Osteocyte (in vitro differentiated cells): ENCODE measurements around the gene MAN1A1. TPM values are rescaled to one million over a fixed set of nuclear protein-coding genes. Genes with fewer than 3 reads are reported as not detected.

Experiments used
- DNase-seq: peaks from one replicate; pipeline ENCODE4 v3.0.0; 2021; ENCODE audit warnings: mixed read lengths; ENCODE audit not compliant: unreplicated experiment; ENCODE audit errors: extremely low spot score
- H3K27ac Mint-ChIP-seq: one replicate; pipeline ENCODE4 v1.8.0; 2021; ENCODE audit warnings: mild to moderate bottlenecking, mixed read lengths; ENCODE audit not compliant: unreplicated experiment
- H3K27me3 Mint-ChIP-seq: one replicate; pipeline ENCODE4 v1.8.0; 2021; ENCODE audit warnings: mixed read lengths; ENCODE audit not compliant: unreplicated experiment
- H3K36me3 Mint-ChIP-seq: one replicate; pipeline ENCODE4 v1.8.0; 2021; ENCODE audit warnings: mixed read lengths; ENCODE audit not compliant: unreplicated experiment
- H3K4me1 Mint-ChIP-seq: one replicate; pipeline ENCODE4 v1.8.0; 2021; ENCODE audit warnings: mixed read lengths; ENCODE audit not compliant: unreplicated experiment
- H3K4me3 Mint-ChIP-seq: one replicate; pipeline ENCODE4 v1.8.0; 2021; ENCODE audit warnings: mild to moderate bottlenecking, moderate library complexity, mixed read lengths; ENCODE audit not compliant: unreplicated experiment
- H3K9me3 Mint-ChIP-seq: one replicate; pipeline ENCODE4 v1.8.0; 2021; ENCODE audit warnings: mixed read lengths; ENCODE audit not compliant: unreplicated experiment
- long read RNA-seq: library from polyadenylated mRNA; unstranded; transcript quantifications from one replicate; pipeline ENCODE4 v2.0.0, GENCODE V29; 2021
- total RNA-seq: library from RNA; stranded (reverse); gene quantifications from 2 replicates; pipeline ENCODE4 v1.2.1, GENCODE V29; 2021
- TF ChIP-seq, protein P1 (sequence below): fragments of 200-600 bp; sonication (generic); IDR thresholded peaks from 2 replicates; pipeline ENCODE4 v1.5.0; 2021; ENCODE audit warnings: antibody characterized with exemption, mild to moderate bottlenecking, moderate library complexity

MAN1A1 gene
- 6.8 and 7.0 TPM in 2 replicates for total RNA-seq
- long read RNA-seq, partial matches to known transcripts, result 2 of 3 reads
- long read RNA-seq, other reads (novel, unspliced or antisense), result 1 of 3 reads

DNA sequence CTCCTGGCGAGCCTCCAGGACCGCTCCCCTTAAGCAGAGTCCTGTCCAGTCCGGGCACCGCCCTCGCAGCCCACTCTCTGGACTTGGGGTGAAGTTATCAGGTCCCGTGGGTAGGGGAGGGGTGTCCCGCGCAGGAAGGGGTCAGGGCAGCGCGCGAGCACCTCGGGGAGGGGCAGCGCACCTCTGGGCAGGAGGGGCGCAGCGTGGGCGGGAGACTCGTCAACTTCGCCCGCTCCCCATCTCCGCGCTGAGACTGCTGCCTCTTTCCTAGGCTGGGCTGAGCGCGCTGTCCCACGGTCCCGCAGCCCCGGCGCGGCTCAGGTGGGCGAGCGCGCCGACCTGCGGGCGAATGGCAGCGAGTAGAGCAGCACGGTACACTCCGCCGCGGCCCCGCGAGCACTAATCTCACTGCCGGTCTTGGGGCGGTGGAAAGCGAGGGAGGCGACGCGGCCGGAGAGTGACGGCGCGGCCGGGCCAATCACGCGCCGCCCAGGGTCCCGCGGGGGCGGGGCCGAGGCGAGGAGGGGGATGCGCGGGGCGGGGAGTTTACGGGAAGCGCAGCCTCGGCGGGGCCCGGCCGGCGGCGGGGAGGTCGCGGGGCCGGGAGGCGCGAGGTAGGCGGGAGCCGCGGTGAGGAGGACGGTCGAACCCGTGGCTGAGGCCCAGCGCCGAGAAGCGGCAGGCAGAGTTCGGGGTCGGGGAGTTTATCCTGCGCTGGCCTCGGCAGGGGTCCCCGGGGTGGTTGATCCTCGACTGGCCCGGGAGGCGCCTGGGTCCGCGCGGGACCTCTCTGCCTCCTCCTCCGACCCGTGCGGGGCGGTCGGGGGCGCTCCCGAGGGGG is at the start of gene MAN1A1:
MAN1A1 (minus strand) TSS at position 401 of the 841 bp plus-strand sequence. CDS start 696 bp downstream, outside the sequence.
- Mint-ChIP-seq H3K36me3 (no peaks in the 10 kb centered on the region), H3K9me3 (no peaks in the 10 kb centered on the region), H3K27ac (peak within 1 kb of the TSS; percentile 17), H3K4me3 (peak within 1 kb of the TSS; percentile 78), H3K27me3 (peaks cover 57% of the 10 kb centered on the region), H3K4me1 (peaks cover 9% of the 10 kb centered on the region)
- peak; percentile 92 for DNase-seq
- TF ChIP-seq, protein P1, sequence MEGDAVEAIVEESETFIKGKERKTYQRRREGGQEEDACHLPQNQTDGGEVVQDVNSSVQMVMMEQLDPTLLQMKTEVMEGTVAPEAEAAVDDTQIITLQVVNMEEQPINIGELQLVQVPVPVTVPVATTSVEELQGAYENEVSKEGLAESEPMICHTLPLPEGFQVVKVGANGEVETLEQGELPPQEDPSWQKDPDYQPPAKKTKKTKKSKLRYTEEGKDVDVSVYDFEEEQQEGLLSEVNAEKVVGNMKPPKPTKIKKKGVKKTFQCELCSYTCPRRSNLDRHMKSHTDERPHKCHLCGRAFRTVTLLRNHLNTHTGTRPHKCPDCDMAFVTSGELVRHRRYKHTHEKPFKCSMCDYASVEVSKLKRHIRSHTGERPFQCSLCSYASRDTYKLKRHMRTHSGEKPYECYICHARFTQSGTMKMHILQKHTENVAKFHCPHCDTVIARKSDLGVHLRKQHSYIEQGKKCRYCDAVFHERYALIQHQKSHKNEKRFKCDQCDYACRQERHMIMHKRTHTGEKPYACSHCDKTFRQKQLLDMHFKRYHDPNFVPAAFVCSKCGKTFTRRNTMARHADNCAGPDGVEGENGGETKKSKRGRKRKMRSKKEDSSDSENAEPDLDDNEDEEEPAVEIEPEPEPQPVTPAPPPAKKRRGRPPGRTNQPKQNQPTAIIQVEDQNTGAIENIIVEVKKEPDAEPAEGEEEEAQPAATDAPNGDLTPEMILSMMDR, result no peak

GRCh38 chr6:119395192-119395591 is 45.6 kb upstream of the MAN1A1 start:
- peaks cover 6% of the 10 kb centered on the region for H3K27me3 Mint-ChIP-seq
- TF ChIP-seq, protein P1, result no peak
- no peak overlapping the region for H3K27ac Mint-ChIP-seq
- peaks cover 5% of the 10 kb centered on the region for H3K9me3 Mint-ChIP-seq
- H3K4me1 Mint-ChIP-seq, result no peaks in the 10 kb centered on the region
- H3K4me3 Mint-ChIP-seq, result no peak overlapping the region
- no peak for DNase-seq
- no peaks in the 10 kb centered on the region for H3K36me3 Mint-ChIP-seq

DNA sequence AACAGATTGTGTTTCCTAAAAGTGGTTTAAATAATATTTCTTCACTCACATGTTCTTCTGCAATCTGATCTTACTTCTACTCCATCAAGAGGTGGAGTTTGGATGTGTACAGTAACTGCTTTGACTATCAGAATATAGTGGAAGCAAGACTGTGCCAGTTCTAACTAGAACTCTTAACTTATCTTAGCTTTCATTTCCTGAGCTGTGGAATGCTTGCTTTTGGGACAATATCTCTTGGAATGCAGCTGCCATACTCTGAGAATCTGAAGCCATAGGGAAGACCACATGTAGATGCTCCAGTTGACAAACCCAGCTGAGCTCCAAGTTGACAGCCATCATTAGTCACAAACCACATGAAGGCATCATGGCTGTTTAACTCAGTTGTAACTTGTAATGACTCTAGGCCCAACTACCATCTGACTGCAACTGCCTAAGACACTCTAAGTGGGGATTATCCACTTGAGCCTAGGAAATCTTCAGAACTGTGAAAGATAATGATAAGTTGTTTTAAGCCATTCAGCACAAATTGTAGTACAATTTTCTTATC is 40.8 kb upstream of the MAN1A1 start:
- DNase-seq, result no peak
- Mint-ChIP-seq H3K36me3 (no peaks in the 10 kb centered on the region), H3K27ac (no peak overlapping the region), H3K4me1 (no peaks in the 10 kb centered on the region), H3K9me3 (no peaks in the 10 kb centered on the region), H3K27me3 (peaks cover 8% of the 10 kb centered on the region), H3K4me3 (no peak overlapping the region)
- TF ChIP-seq, protein P1, result no peak

DNA sequence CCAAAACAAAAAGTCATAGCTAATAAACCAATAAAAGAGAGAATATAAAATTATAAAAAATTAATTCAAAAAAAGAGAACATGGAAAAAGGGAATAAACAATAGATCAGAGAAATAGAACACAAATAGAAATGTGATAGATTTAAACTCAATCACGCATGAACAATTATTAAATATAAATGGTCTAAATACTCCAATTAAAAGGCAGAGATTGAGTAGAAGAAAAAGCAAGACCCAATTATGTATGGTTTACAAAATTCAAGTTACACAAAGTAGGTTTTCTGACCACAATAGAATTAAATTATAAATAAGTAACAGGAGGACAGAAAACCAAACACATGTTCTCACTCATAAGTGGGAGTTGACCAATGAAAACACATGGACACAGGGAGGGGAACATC is 36.4 kb upstream of the MAN1A1 start:
- no peak overlapping the region for H3K27ac Mint-ChIP-seq
- peaks cover 3% of the 10 kb centered on the region for H3K27me3 Mint-ChIP-seq
- DNase-seq, result no peak
- H3K4me1 Mint-ChIP-seq, result no peaks in the 10 kb centered on the region
- no peaks in the 10 kb centered on the region for H3K9me3 Mint-ChIP-seq
- TF ChIP-seq, protein P1, result no peak
- H3K4me3 Mint-ChIP-seq, result no peak overlapping the region
- no peaks in the 10 kb centered on the region for H3K36me3 Mint-ChIP-seq

DNA sequence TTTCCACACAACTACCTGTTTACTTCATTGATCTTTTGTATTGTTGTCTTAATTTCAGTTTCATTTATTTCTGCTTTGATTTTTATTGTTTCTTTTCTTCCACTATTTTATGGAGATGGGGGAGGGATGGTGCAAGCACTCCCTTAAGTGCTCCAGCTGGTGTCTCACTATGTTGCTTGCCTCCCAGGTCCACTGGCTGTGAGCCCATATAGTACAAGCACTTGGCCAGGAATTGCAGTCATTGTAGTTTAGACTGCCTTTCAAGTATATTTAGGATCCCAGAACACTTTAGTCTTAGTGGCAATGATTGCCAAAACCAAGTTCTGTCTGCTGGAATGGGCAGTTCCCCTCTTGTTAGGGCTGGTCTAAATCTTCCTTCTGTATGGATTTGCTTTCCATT is 34.9 kb upstream of the MAN1A1 start:
- no peaks in the 10 kb centered on the region for H3K4me1 Mint-ChIP-seq
- H3K9me3 Mint-ChIP-seq, result no peaks in the 10 kb centered on the region
- H3K27me3 Mint-ChIP-seq, result peaks cover 3% of the 10 kb centered on the region
- no peak overlapping the region for H3K27ac Mint-ChIP-seq
- TF ChIP-seq, protein P1, result no peak
- no peaks in the 10 kb centered on the region for H3K36me3 Mint-ChIP-seq
- DNase-seq, result no peak
- H3K4me3 Mint-ChIP-seq, result no peak overlapping the region
